ENCODE measurements around the gene FRMD5. TPM values are rescaled to one million over a fixed set of nuclear protein-coding genes. Genes with fewer than 3 reads are reported as not detected.

The FRMD5 gene
- total and polyA plus RNA-seq, 2 experiments from 2014 or later, result 0.51 to 3.8 TPM

DNA sequence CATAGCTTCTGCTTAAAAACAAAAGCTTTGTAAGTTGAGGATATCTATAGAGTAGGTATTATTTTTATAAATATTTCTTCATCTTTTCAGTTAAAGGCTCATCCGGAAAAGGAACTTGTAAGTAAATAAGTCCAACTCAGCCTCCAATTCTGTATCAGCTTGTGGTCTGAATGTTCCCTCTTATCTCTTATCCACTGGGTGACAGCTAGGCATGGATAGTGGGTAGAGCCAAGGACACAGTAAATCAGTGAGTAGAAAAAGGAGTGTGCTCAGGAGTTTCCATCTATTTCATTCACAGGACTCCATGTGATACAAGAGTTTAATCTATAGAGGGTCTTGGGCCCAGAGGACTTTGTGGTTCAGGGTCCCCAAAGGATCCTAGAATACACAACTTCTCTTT lies 50.9 kb downstream of the FRMD5 start:
- Histone ChIP-seq H3K4me1 (ENCODE audit: insufficient read depth) (no peaks in the 10 kb centered on the region), H3K9me2 (replicated peaks; ENCODE audit: insufficient read depth) (no peaks in the 10 kb centered on the region), H4K20me1 (ENCODE audit: insufficient read depth, poor library complexity, severe bottlenecking) (no peaks in the 10 kb centered on the region), H2AFZ (no peak overlapping the region), H3K79me2 (no peaks in the 10 kb centered on the region), H3K4me2 (no peak overlapping the region), H3K36me3 (replicated peaks; ENCODE audit: insufficient read depth, low read depth) (no peaks in the 10 kb centered on the region), H3K27me3 (no peaks in the 10 kb centered on the region), H3K9me3 (ENCODE audit: low read depth) (no peaks in the 10 kb centered on the region), H3K4me3 (no peak overlapping the region), H3K27ac (no peak overlapping the region)
- WGBS (ENCODE audit: low lambda C conversion rate, missing lambda C conversion rate), result 78% methylated on average over 1 of the region's 1 CpG
- DNase-seq (ENCODE audit: low spot score), result no peak
- TF ChIP-seq EZH2 (IDR thresholded peaks at IDR 0.05; ENCODE audit: borderline replicate concordance) (no peak), EZH2phosphoT487 (IDR thresholded peaks at IDR 0.05; ENCODE audit: low read depth, severe bottlenecking, unreplicated experiment) (no peak)
- TF ChIP-seq, protein P1, sequence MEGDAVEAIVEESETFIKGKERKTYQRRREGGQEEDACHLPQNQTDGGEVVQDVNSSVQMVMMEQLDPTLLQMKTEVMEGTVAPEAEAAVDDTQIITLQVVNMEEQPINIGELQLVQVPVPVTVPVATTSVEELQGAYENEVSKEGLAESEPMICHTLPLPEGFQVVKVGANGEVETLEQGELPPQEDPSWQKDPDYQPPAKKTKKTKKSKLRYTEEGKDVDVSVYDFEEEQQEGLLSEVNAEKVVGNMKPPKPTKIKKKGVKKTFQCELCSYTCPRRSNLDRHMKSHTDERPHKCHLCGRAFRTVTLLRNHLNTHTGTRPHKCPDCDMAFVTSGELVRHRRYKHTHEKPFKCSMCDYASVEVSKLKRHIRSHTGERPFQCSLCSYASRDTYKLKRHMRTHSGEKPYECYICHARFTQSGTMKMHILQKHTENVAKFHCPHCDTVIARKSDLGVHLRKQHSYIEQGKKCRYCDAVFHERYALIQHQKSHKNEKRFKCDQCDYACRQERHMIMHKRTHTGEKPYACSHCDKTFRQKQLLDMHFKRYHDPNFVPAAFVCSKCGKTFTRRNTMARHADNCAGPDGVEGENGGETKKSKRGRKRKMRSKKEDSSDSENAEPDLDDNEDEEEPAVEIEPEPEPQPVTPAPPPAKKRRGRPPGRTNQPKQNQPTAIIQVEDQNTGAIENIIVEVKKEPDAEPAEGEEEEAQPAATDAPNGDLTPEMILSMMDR (IDR thresholded peaks at IDR 0.05; ENCODE audit: poor library complexity), result no peak

DNA sequence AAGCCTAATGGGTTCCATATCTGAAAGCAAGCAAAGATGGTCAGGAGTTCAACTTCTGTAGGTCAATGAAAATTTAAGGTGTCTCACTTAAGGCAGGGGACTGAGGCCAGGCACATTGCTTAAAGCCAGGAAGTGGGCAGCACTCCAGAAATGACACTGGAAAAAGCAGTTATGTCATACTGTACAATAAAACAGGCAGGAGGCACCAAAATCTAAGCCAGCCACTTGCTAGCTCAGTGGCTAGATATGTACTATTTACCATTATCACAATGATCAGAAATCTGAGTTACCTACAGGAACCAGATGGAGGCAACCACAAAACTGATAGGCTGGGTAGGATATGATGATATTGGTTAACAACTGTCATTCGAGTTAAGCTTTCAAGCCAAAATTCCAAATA lies 57.3 kb downstream of the FRMD5 start:
- no peaks in the 10 kb centered on the region for H3K9me2 ChIP-seq (replicated peaks; ENCODE audit: insufficient read depth)
- WGBS (ENCODE audit: low lambda C conversion rate, missing lambda C conversion rate), result 86% methylated on average over 1 of the region's 1 CpG
- no peak overlapping the region for H3K27ac ChIP-seq
- no peak for DNase-seq (ENCODE audit: low spot score)
- no peaks in the 10 kb centered on the region for H4K20me1 ChIP-seq (ENCODE audit: insufficient read depth, poor library complexity, severe bottlenecking)
- no peaks in the 10 kb centered on the region for H3K4me1 ChIP-seq (ENCODE audit: insufficient read depth)
- no peaks in the 10 kb centered on the region for H3K27me3 ChIP-seq
- no peak overlapping the region for H2AFZ ChIP-seq
- no peaks in the 10 kb centered on the region for H3K36me3 ChIP-seq (replicated peaks; ENCODE audit: insufficient read depth, low read depth)
- H3K79me2 ChIP-seq, result no peaks in the 10 kb centered on the region
- no peak overlapping the region for H3K4me3 ChIP-seq
- no peaks in the 10 kb centered on the region for H3K9me3 ChIP-seq (ENCODE audit: low read depth)
- no peak overlapping the region for H3K4me2 ChIP-seq
- no peak for TF ChIP-seq EZH2 (IDR thresholded peaks at IDR 0.05; ENCODE audit: borderline replicate concordance)
- no peak for TF ChIP-seq EZH2phosphoT487 (IDR thresholded peaks at IDR 0.05; ENCODE audit: low read depth, severe bottlenecking, unreplicated experiment)
- TF ChIP-seq, protein P1 (IDR thresholded peaks at IDR 0.05; ENCODE audit: poor library complexity), result no peak

DNA sequence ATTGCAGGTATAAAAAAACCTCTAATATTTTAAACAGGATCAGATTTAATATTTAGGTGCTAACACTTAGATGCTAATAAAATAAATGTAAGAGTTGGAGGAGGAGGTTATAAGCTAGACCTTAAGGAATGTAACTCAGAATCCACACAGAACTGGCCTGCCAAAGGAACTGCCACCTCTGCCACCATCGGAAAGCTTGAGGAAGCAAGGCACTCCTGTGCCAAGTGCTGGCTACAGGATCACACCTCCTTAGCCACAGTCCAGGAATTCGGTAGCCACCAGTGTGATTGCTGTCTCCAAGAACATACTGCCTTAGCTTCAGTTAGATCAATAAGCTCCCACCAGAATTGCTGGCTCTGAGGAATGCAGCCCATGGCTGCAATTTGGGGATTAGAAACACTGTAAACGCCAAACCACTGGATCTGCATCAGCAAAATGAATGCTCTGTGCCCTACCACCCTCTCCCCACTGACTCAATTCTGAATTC lies 58.0 kb downstream of the FRMD5 start:
- DNase-seq (ENCODE audit: low spot score), result no peak
- H3K4me2 ChIP-seq, result no peak overlapping the region
- no peak overlapping the region for H3K4me3 ChIP-seq
- H3K79me2 ChIP-seq, result no peaks in the 10 kb centered on the region
- no peaks in the 10 kb centered on the region for H3K9me3 ChIP-seq (ENCODE audit: low read depth)
- no peaks in the 10 kb centered on the region for H3K36me3 ChIP-seq (replicated peaks; ENCODE audit: insufficient read depth, low read depth)
- no peaks in the 10 kb centered on the region for H4K20me1 ChIP-seq (ENCODE audit: insufficient read depth, poor library complexity, severe bottlenecking)
- WGBS (ENCODE audit: low lambda C conversion rate, missing lambda C conversion rate), result 66% methylated on average over 3 of the region's 3 CpGs
- H2AFZ ChIP-seq, result no peak overlapping the region
- H3K27ac ChIP-seq, result no peak overlapping the region
- H3K27me3 ChIP-seq, result no peaks in the 10 kb centered on the region
- no peaks in the 10 kb centered on the region for H3K4me1 ChIP-seq (ENCODE audit: insufficient read depth)
- H3K9me2 ChIP-seq (replicated peaks; ENCODE audit: insufficient read depth), result no peaks in the 10 kb centered on the region
- TF ChIP-seq EZH2phosphoT487 (IDR thresholded peaks at IDR 0.05; ENCODE audit: low read depth, severe bottlenecking, unreplicated experiment) (no peak), EZH2 (IDR thresholded peaks at IDR 0.05; ENCODE audit: borderline replicate concordance) (no peak)
- TF ChIP-seq, protein P1 (IDR thresholded peaks at IDR 0.05; ENCODE audit: poor library complexity), result no peak

DNA sequence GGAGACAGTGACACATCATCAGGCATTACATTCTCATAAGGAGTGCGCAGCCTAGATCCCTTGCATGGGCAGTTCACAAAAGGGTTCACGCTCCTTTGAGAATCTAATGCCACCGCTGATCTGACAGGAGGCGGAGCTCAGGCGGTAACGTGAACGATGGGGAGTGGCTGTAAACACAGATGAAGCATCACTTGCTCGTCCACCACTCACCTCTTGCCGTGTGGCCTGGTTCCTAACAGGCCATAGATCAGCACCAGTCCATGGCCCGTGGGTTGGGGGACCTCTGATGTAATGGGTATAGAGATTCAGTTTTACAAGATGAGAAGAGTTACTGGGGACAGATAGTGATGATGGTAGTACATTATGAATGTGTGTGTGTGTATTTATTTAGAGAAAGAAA lies 63.0 kb downstream of the FRMD5 start:
- 91% methylated on average over 10 of the region's 10 CpGs for WGBS (ENCODE audit: low lambda C conversion rate, missing lambda C conversion rate)
- TF ChIP-seq EZH2 (IDR thresholded peaks at IDR 0.05; ENCODE audit: borderline replicate concordance) (no peak), EZH2phosphoT487 (IDR thresholded peaks at IDR 0.05; ENCODE audit: low read depth, severe bottlenecking, unreplicated experiment) (no peak)
- TF ChIP-seq, protein P1 (IDR thresholded peaks at IDR 0.05; ENCODE audit: poor library complexity), result no peak

More for the DNA sequence above, 63.0 kb downstream of the FRMD5 start:
- Histone ChIP-seq H3K4me1 (ENCODE audit: insufficient read depth) (no peaks in the 10 kb centered on the region), H3K4me3 (no peak overlapping the region), H3K79me2 (no peaks in the 10 kb centered on the region), H3K27me3 (no peaks in the 10 kb centered on the region), H2AFZ (no peak overlapping the region), H3K4me2 (no peak overlapping the region), H3K36me3 (replicated peaks; ENCODE audit: insufficient read depth, low read depth) (no peaks in the 10 kb centered on the region), H3K9me3 (ENCODE audit: low read depth) (no peaks in the 10 kb centered on the region), H3K9me2 (replicated peaks; ENCODE audit: insufficient read depth) (no peaks in the 10 kb centered on the region), H4K20me1 (ENCODE audit: insufficient read depth, poor library complexity, severe bottlenecking) (no peaks in the 10 kb centered on the region), H3K27ac (no peak overlapping the region)
- no peak for DNase-seq (ENCODE audit: low spot score)
